SK-N-SH (cell line): Measurements from ENCODE around the gene RNF175.

Source experiments
- EP300 ChIP-seq, 2 experiments: IDR thresholded peaks; 2 replicates each; pipeline versions ENCODE4 v1.4.0 to v1.6.1; 2012; ENCODE audit warnings: borderline replicate concordance in 1 of 2, low read depth in 1 of 2, low read length in 1 of 2
- POLR2AphosphoS5 ChIP-seq: IDR thresholded peaks from 2 replicates; pipeline ENCODE4 v1.6.1; 2012; ENCODE audit warnings: low read depth, low read length
- SIN3A ChIP-seq: IDR thresholded peaks from 2 replicates; pipeline ENCODE4 v1.6.1; 2012; ENCODE audit warnings: low read depth, mild to moderate bottlenecking, low read length, moderate library complexity, borderline replicate concordance
- ZBTB33 ChIP-seq: IDR thresholded peaks from 2 replicates; pipeline ENCODE4 v1.4.0; 2012; ENCODE audit warnings: low read depth, borderline replicate concordance

DNA sequence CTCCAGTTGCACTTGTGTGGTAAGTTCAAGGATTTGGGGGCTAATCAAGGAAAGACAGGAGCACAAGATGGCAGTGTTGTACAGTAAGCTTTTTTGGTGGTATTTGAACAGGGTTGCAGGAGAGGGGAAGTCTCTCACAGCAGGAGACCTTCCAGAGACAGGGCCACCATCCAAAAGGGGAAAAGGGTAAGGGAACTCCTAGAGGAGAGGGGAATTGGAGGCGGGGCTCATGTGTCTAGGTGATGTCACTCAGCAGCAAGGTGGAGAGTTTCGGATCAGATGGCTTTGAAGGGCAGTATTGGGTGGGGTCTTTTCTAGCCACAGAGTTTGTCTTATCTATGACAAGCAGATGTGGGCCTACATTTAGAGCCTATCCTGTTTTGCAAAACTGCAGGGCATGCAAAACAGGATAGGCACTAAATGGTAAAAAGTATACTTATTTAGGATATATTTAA lies 13.4 kb upstream of the RNF175 start:
- TF ChIP-seq SIN3A (no peak), POLR2AphosphoS5 (no peak), ZBTB33 (no peak), EP300 (IDR thresholded peaks at IDR 0.05; ENCODE audit: borderline replicate concordance in 1 of 2, low read depth in 1 of 2, low read length in 1 of 2) (no peak)
